CD14-positive monocyte (primary cell): ENCODE results near the gene XAGE5. TPM values are rescaled to one million over a fixed set of nuclear protein-coding genes. Genes with fewer than 3 reads are reported as not detected.
"Not testable (repeated sequence)": the region's sequence is repeated elsewhere in the genome, so short reads cannot be mapped to it uniquely, and the experiment has no call there.

ENCODE experiments used
- DNase-seq, 3 donors: peaks; one replicate each; pipeline ENCODE4 v3.0.0-alpha.2; 2011 to 2022
- H2AFZ ChIP-seq: 2 replicates; pipeline ENCODE4 v1.6.0; 2012; ENCODE audit warnings: mild to moderate bottlenecking, low read depth, low read length, inconsistent platforms; ENCODE audit not compliant: insufficient read depth, poor library complexity, severe bottlenecking
- H3K27ac ChIP-seq, 2 donors: 1 replicate in 1 of 2; 2 replicates in 1 of 2; pipeline ENCODE4 v1.5.1; 2012 to 2013; ENCODE audit warnings: low read length in 2 of 2, control low read depth in 1 of 2, inconsistent platforms in 1 of 2, low read depth in 1 of 2, mild to moderate bottlenecking in 1 of 2
- H3K27me3 ChIP-seq, 2 donors: one replicate each; pipeline versions ENCODE4 v1.6.0 to v1.6.1; 2011 to 2013; ENCODE audit warnings: low read length in 2 of 2; ENCODE audit not compliant: control insufficient read depth in 2 of 2, insufficient read depth in 2 of 2
- H3K36me3 ChIP-seq, 2 donors: replicated peaks in 1 of 2; 1 replicate in 1 of 2; 2 replicates in 1 of 2; pipeline versions ENCODE4 v1.5.1 to v1.6.1; 2012 to 2013; ENCODE audit warnings: low read length in 2 of 2, control low read depth in 1 of 2, inconsistent platforms in 1 of 2, mild to moderate bottlenecking in 1 of 2; ENCODE audit not compliant: insufficient read depth in 2 of 2, control insufficient read depth in 1 of 2
- H3K4me1 ChIP-seq, 2 donors: 1 replicate in 1 of 2; 2 replicates in 1 of 2; pipeline versions ENCODE4 v1.5.1 to v1.6.1; 2012 to 2013; ENCODE audit warnings: low read length in 2 of 2, control low read depth in 1 of 2, inconsistent platforms in 1 of 2, mild to moderate bottlenecking in 1 of 2, moderate library complexity in 1 of 2; ENCODE audit not compliant: insufficient read depth in 2 of 2, control insufficient read depth in 1 of 2
- H3K4me2 ChIP-seq: replicated peaks from 2 replicates; pipeline ENCODE3; 2012; ENCODE audit warnings: low read length, moderate library complexity, mild to moderate bottlenecking; ENCODE audit not compliant: poor library complexity, severe bottlenecking; ENCODE audit errors: extremely low read depth
- H3K4me3 ChIP-seq, 3 experiments: fragments of 200-600 bp in 1 of 3; sonication (generic) in 1 of 3; replicated peaks in 1 of 3; 1 replicate in 2 of 3; 2 replicates in 1 of 3; pipeline ENCODE4 v1.5.1; 2011 to 2013; ENCODE audit warnings: low read length in 3 of 3, mild to moderate bottlenecking in 3 of 3, control low read depth in 2 of 3, low read depth in 2 of 3, inconsistent platforms in 1 of 3, moderate library complexity in 1 of 3
- H3K79me2 ChIP-seq: 2 replicates; pipeline ENCODE4 v1.6.0; 2012; ENCODE audit warnings: mild to moderate bottlenecking, control low read depth, inconsistent platforms, low read length, moderate library complexity; ENCODE audit not compliant: insufficient read depth
- H3K9ac ChIP-seq: 2 replicates; pipeline ENCODE4 v1.6.0; 2017; ENCODE audit warnings: low read length, mild to moderate bottlenecking; ENCODE audit not compliant: insufficient read depth, poor library complexity, severe bottlenecking
- H3K9me3 ChIP-seq, 2 donors: replicated peaks in 1 of 2; 1 replicate in 1 of 2; 2 replicates in 1 of 2; pipeline versions ENCODE4 v1.5.1 to v1.6.1; 2012 to 2013; ENCODE audit warnings: low read length in 2 of 2, control low read depth in 1 of 2; ENCODE audit not compliant: control insufficient read depth in 1 of 2, insufficient read depth in 1 of 2
- H4K20me1 ChIP-seq: 2 replicates; pipeline ENCODE4 v1.6.0; 2012; ENCODE audit warnings: mild to moderate bottlenecking, low read length, control low read depth, moderate library complexity; ENCODE audit not compliant: insufficient read depth
- H3K27ac Mint-ChIP-seq, 7 donors: one replicate each; pipeline ENCODE4 v1.8.0; 2020; ENCODE audit warnings: mild to moderate bottlenecking in 7 of 7, mixed read lengths in 7 of 7, moderate library complexity in 6 of 7, inconsistent platforms in 2 of 7
- H3K27me3 Mint-ChIP-seq, 3 donors: one replicate each; pipeline ENCODE4 v1.8.0; 2021 to 2022; ENCODE audit warnings: low read depth in 3 of 3, mild to moderate bottlenecking in 3 of 3, mixed read lengths in 3 of 3, moderate library complexity in 3 of 3, inconsistent platforms in 1 of 3
- H3K36me3 Mint-ChIP-seq, 2 donors: one replicate each; pipeline ENCODE4 v1.8.0; 2020; ENCODE audit warnings: mixed read lengths in 2 of 2, inconsistent platforms in 1 of 2, mild to moderate bottlenecking in 1 of 2
- H3K4me1 Mint-ChIP-seq: one replicate; pipeline ENCODE4 v1.8.0; 2020; ENCODE audit warnings: mild to moderate bottlenecking, mixed read lengths
- H3K4me3 Mint-ChIP-seq, 2 donors: one replicate each; pipeline ENCODE4 v1.8.0; 2020; ENCODE audit warnings: mild to moderate bottlenecking in 2 of 2, mixed read lengths in 2 of 2, moderate library complexity in 1 of 2
- H3K9me3 Mint-ChIP-seq, 7 donors: one replicate each; pipeline ENCODE4 v1.8.0; 2020 to 2022; ENCODE audit warnings: mixed read lengths in 7 of 7, mild to moderate bottlenecking in 6 of 7, moderate library complexity in 6 of 7, inconsistent platforms in 2 of 7
- WGBS: methylation state at CpG from one replicate; pipeline ENCODE4 v1.1.5; 2013; ENCODE audit warnings: missing lambda C conversion rate; ENCODE audit not compliant: insufficient coverage; 5-methylcytosine and 5-hydroxymethylcytosine counted together
- intact Hi-C, 2 donors: fragments of 100-400 bp; cut with micrococcal nuclease; formaldehyde crosslinking; loops; one replicate each; pipeline versions ENCODE4 v1.15.0 to v1.15.1; 2023
- polyA plus RNA-seq, 3 donors: library from polyadenylated mRNA; depleted of rRNA in 1 of 3; unstranded in 2 of 3; stranded (reverse) in 1 of 3; fragments of 300-500 nt in 2 of 3; fragments of >200 nt in 1 of 3; fragmentation: Illumina TruSeq in 2 of 3; gene quantifications; 1 replicate in 2 of 3; 2 replicates in 1 of 3; pipeline ENCODE4 v1.2.3, GENCODE V29; 2012 to 2021
- TF ChIP-seq, protein P1 (sequence below): fragments of 200-600 bp; IDR thresholded peaks from one replicate; pipeline ENCODE4 v1.8.0; 2022; ENCODE audit warnings: antibody characterized with exemption, mild to moderate bottlenecking

The XAGE5 gene
- polyA plus RNA-seq, 3 donors, result not detected

- H3K27ac Mint-ChIP-seq, H3K9me3 ChIP-seq, H4K20me1 ChIP-seq, H3K4me3 ChIP-seq, H3K27me3 Mint-ChIP-seq, H3K36me3 Mint-ChIP-seq, DNase-seq, H3K9ac ChIP-seq, H3K9me3 Mint-ChIP-seq, H3K79me2 ChIP-seq, H2AFZ ChIP-seq, H3K4me1 Mint-ChIP-seq, H3K4me1 ChIP-seq, H3K36me3 ChIP-seq, intact Hi-C loops, H3K27ac ChIP-seq, H3K4me2 ChIP-seq, H3K27me3 ChIP-seq, H3K4me3 Mint-ChIP-seq: not testable (repeated sequence)
- no CpG with 5 or more reads among the region's 2 CpGs for WGBS
These were observed 6.2 kb upstream of the XAGE5 start for GRCh38 chrX:52804876-52805275.

DNA sequence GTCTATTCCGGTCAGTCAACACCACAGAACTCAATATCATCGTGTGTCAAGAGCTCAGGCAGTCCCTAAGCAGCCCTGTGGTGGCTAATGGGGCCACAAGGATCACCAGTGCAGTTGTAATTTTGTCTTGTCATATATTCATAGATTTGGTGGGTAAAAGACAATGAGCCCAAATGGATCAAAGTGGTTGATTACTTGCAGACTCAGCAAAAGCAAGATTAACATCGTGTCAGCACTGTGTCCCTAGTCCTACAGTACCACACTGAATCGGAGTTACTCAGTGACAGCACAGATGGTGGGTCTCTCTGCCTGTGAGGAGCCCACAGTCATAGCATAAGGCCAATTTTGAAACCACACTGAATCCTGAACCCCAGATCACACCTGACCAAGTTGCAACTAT lies 8.7 kb downstream of the XAGE5 start:
- H3K4me3 ChIP-seq, result no peak overlapping the region
- no peak overlapping the region for H3K27ac Mint-ChIP-seq
- H3K4me2 ChIP-seq, result no peak overlapping the region
- H3K4me1 Mint-ChIP-seq, result no peaks in the 10 kb centered on the region
- H3K9ac ChIP-seq, result no peak overlapping the region
- H3K79me2 ChIP-seq, result no peaks in the 10 kb centered on the region
- DNase-seq, result no peak
- H3K9me3 Mint-ChIP-seq, result peaks cover 0 to 1% (median 0%) of the 10 kb centered on the region in 7 donors
- H3K36me3 Mint-ChIP-seq, result no peaks in the 10 kb centered on the region
- intact Hi-C loops, result no loop called here
- no peak overlapping the region for H3K27ac ChIP-seq
- H3K9me3 ChIP-seq, result no peaks in the 10 kb centered on the region
- peaks cover 0 to 23% (median 2%) of the 10 kb centered on the region in 3 donors for H3K27me3 Mint-ChIP-seq
- WGBS, result no CpG with 5 or more reads among the region's 4 CpGs
- TF ChIP-seq, protein P1, sequence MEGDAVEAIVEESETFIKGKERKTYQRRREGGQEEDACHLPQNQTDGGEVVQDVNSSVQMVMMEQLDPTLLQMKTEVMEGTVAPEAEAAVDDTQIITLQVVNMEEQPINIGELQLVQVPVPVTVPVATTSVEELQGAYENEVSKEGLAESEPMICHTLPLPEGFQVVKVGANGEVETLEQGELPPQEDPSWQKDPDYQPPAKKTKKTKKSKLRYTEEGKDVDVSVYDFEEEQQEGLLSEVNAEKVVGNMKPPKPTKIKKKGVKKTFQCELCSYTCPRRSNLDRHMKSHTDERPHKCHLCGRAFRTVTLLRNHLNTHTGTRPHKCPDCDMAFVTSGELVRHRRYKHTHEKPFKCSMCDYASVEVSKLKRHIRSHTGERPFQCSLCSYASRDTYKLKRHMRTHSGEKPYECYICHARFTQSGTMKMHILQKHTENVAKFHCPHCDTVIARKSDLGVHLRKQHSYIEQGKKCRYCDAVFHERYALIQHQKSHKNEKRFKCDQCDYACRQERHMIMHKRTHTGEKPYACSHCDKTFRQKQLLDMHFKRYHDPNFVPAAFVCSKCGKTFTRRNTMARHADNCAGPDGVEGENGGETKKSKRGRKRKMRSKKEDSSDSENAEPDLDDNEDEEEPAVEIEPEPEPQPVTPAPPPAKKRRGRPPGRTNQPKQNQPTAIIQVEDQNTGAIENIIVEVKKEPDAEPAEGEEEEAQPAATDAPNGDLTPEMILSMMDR, result no peak
- no peaks in the 10 kb centered on the region for H3K27me3 ChIP-seq
- H3K4me1 ChIP-seq, result no peaks in the 10 kb centered on the region
- H3K36me3 ChIP-seq, result no peaks in the 10 kb centered on the region
- no peak overlapping the region for H3K4me3 Mint-ChIP-seq
- no peak overlapping the region for H2AFZ ChIP-seq
- no peaks in the 10 kb centered on the region for H4K20me1 ChIP-seq
